ENCODE data around the gene EYA3.
A peak's percentile ranks its signal among the peaks of the same experiment; 100 is the strongest.

Gene EYA3

DNA sequence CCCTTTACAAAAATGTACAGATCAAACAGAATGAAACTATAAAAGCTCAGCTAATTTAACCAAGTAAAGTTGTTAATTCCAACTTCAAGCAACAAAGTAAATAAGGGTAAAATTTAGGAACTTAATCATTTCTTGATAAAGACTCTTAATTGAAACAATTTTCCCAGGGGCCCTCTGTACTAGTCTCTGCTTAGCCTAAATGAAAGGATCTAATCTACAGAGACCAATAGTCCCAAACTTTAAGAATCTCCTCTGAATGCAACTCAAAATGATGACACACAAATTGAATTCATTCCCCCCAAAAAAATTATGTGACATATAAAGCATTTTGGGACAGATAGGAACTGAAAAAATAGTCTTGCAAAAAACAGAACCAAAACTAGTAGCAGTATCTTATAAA is 16.6 kb downstream of the EYA3 start:
- H3K27ac ChIP-seq (ENCODE audit: low read length) = no peak overlapping the region
- TF ChIP-seq EZH2 (optimal IDR thresholded peaks at IDR 0.05; ENCODE audit: low read depth, low read length) (no peak), EZH2phosphoT487 (IDR thresholded peaks at IDR 0.05; ENCODE audit: low read length) (no peak)
- TF ChIP-seq, protein P1, sequence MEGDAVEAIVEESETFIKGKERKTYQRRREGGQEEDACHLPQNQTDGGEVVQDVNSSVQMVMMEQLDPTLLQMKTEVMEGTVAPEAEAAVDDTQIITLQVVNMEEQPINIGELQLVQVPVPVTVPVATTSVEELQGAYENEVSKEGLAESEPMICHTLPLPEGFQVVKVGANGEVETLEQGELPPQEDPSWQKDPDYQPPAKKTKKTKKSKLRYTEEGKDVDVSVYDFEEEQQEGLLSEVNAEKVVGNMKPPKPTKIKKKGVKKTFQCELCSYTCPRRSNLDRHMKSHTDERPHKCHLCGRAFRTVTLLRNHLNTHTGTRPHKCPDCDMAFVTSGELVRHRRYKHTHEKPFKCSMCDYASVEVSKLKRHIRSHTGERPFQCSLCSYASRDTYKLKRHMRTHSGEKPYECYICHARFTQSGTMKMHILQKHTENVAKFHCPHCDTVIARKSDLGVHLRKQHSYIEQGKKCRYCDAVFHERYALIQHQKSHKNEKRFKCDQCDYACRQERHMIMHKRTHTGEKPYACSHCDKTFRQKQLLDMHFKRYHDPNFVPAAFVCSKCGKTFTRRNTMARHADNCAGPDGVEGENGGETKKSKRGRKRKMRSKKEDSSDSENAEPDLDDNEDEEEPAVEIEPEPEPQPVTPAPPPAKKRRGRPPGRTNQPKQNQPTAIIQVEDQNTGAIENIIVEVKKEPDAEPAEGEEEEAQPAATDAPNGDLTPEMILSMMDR (IDR thresholded peaks at IDR 0.05; ENCODE audit: low read length) = no peak
- no peak overlapping the region for H2AFZ ChIP-seq (ENCODE audit: low read length)
- H3K9me2 ChIP-seq (replicated peaks; ENCODE audit: insufficient read depth, low read length) = no peaks in the 10 kb centered on the region
- no peaks in the 10 kb centered on the region for H3K27me3 ChIP-seq (replicated peaks; ENCODE audit: insufficient read depth, low read length)
- H3K9ac ChIP-seq (ENCODE audit: low read length) = no peak overlapping the region
- peaks cover 14% of the 10 kb centered on the region; the same call in 1 of the 2 replicates for H3K4me1 ChIP-seq (ENCODE audit: low read length)
- no peak for DNase-seq
- no peaks in the 10 kb centered on the region for H3K9me3 ChIP-seq (replicated peaks; ENCODE audit: insufficient read depth, low read length)
- H3K79me2 ChIP-seq (ENCODE audit: low read length) = peaks cover 86% of the 10 kb centered on the region
- H3K4me3 ChIP-seq (ENCODE audit: low read length) = no peak overlapping the region
- peaks cover 14% of the 10 kb centered on the region for H3F3A ChIP-seq (ENCODE audit: insufficient read depth, low read length)
- H4K20me1 ChIP-seq (ENCODE audit: insufficient read depth, low read length) = no peaks in the 10 kb centered on the region
- H3K4me2 ChIP-seq (ENCODE audit: low read depth, low read length) = no peak overlapping the region
- H3K36me3 ChIP-seq (replicated peaks; ENCODE audit: insufficient read depth, low read length) = no peaks in the 10 kb centered on the region

DNA sequence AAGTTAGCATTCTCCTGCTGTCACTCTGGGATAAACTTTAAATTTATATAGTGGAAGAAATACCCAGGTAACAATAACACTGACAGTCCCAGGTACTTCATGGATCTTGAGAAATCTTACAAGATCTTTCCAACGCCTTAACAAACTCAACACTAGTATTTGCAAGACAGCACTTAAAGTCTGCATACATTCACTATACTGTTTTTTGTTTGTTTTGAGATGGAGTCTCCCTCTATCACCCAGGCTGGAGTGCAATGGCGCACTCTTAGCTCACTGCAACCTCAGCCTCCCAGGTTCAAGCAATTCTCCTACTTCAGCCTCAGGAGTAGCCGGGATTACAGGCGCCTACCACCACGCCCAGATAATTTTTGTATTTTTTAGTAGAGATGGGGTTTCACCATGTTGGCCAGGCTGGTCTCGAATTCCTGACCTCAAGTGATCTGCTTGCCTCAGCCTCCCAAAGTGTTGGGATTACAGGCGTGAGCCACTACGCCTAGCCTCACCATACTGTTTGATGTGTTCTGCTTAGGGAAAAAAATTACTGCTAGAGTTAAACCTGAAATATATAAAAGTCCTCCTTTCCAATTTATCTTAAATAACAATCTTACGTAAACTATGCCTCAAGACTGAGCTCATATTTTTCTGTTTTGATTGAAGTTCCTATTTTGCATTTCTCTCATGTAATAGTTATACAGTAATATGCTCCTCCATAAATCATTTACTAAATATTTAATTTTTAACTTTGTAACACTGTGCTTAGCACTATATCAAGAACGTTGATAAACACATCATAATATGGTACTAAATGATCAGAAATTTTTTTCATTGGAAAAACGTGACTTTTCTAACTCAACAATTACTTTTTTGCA is 17.5 kb downstream of the EYA3 start:
- H3K9me2 ChIP-seq (replicated peaks; ENCODE audit: insufficient read depth, low read length) = no peaks in the 10 kb centered on the region
- no peak overlapping the region for H3K4me3 ChIP-seq (ENCODE audit: low read length)
- H3K36me3 ChIP-seq (replicated peaks; ENCODE audit: insufficient read depth, low read length) = no peaks in the 10 kb centered on the region
- H3K9ac ChIP-seq (ENCODE audit: low read length) = no peak overlapping the region
- no peak for DNase-seq
- H3K4me1 ChIP-seq (ENCODE audit: low read length) = peaks cover 17% of the 10 kb centered on the region
- no peak for TF ChIP-seq EZH2 (optimal IDR thresholded peaks at IDR 0.05; ENCODE audit: low read depth, low read length)
- TF ChIP-seq EZH2phosphoT487 (IDR thresholded peaks at IDR 0.05; ENCODE audit: low read length) = no peak
- TF ChIP-seq, protein P1 (IDR thresholded peaks at IDR 0.05; ENCODE audit: low read length) = no peak
- no peak overlapping the region for H2AFZ ChIP-seq (ENCODE audit: low read length)
- no peak overlapping the region for H3K4me2 ChIP-seq (ENCODE audit: low read depth, low read length)
- no peaks in the 10 kb centered on the region for H3K9me3 ChIP-seq (replicated peaks; ENCODE audit: insufficient read depth, low read length)
- H3K27ac ChIP-seq (ENCODE audit: low read length) = peak overlapping the region; percentile 49; the same call in 1 of the 2 replicates
- H3F3A ChIP-seq (ENCODE audit: insufficient read depth, low read length) = peaks cover 14% of the 10 kb centered on the region
- no peaks in the 10 kb centered on the region for H3K27me3 ChIP-seq (replicated peaks; ENCODE audit: insufficient read depth, low read length)
- H3K79me2 ChIP-seq (ENCODE audit: low read length) = peaks cover 89% of the 10 kb centered on the region
- no peaks in the 10 kb centered on the region for H4K20me1 ChIP-seq (ENCODE audit: insufficient read depth, low read length)

GRCh38 chr1:28067523-28068090 is 20.8 kb downstream of the EYA3 start:
- Histone ChIP-seq H4K20me1 (ENCODE audit: insufficient read depth, low read length) (no peaks in the 10 kb centered on the region), H3K4me2 (ENCODE audit: low read depth, low read length) (no peak overlapping the region), H3K27ac (ENCODE audit: low read length) (no peak overlapping the region), H3K79me2 (ENCODE audit: low read length) (peaks cover 86% of the 10 kb centered on the region), H3K4me3 (ENCODE audit: low read length) (no peak overlapping the region), H3F3A (ENCODE audit: insufficient read depth, low read length) (peaks cover 28% of the 10 kb centered on the region), H3K36me3 (replicated peaks; ENCODE audit: insufficient read depth, low read length) (no peaks in the 10 kb centered on the region), H3K9ac (ENCODE audit: low read length) (no peak overlapping the region), H2AFZ (ENCODE audit: low read length) (no peak overlapping the region), H3K9me2 (replicated peaks; ENCODE audit: insufficient read depth, low read length) (no peaks in the 10 kb centered on the region), H3K27me3 (replicated peaks; ENCODE audit: insufficient read depth, low read length) (no peaks in the 10 kb centered on the region), H3K4me1 (ENCODE audit: low read length) (peaks cover 31% of the 10 kb centered on the region), H3K9me3 (replicated peaks; ENCODE audit: insufficient read depth, low read length) (no peaks in the 10 kb centered on the region)
- DNase-seq = no peak
- TF ChIP-seq, protein P1 (IDR thresholded peaks at IDR 0.05; ENCODE audit: low read length) = no peak
- no peak for TF ChIP-seq EZH2 (optimal IDR thresholded peaks at IDR 0.05; ENCODE audit: low read depth, low read length)
- TF ChIP-seq EZH2phosphoT487 (IDR thresholded peaks at IDR 0.05; ENCODE audit: low read length) = no peak

Measured in MM.1S (cell line).